Measurements from ENCODE around the gene AMZ1.
"Not testable (repeated sequence)": the region's sequence is repeated elsewhere in the genome, so short reads cannot be mapped to it uniquely, and the experiment has no call there.

The AMZ1 gene

DNA sequence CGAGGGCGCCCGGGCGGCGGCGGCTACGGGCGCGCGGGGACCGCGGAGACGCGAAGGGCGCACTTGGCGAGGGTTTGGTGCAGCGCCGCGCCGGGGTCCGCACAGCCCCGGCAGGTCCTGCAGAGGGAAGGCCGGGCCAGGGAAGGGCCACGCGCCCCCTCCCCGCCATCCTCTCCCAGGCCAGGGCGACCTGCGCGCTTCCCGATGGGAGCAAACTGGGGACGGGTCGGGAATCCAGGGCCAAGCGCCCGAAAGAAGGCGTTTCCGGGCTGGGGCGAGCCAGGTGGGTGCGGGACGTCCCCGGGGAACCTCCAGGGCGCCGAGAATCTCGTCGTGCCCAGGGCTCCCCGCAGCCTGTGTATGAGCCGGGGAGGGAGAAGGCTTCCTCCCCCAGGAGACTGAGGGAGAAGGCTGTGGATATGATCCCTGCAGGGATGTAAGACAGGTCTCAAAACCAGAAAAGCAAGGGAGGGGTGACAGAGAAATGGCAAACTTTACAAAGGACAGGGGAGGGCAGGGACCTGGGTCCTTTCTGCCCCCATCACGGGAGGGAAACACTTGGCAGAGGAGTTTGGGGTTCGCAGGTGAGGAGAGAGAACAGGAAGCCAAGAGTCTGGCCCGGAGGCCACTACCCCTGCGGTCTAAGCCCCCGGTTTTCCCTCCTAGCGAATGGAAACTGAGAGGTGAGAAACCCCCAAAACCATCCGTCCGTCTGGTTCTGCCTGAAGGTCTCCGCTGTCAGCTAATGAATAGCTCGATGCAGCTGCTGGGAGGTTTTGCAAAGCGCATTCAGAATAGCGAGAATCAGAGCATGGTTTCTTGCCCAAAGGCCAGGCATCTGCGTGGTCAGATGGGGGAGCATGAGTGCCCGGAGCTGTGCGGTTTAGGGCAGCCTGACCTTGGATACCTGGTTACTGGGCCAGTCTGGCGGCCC is 674 bp downstream of the AMZ1 start:
- Mint-ChIP-seq H3K27me3 (peaks cover 18% of the 10 kb centered on the region), H3K36me3 (no peaks in the 10 kb centered on the region), H3K4me1 (peaks cover 12% of the 10 kb centered on the region), H3K9me3 (no peaks in the 10 kb centered on the region), H3K27ac (no peak overlapping the region), H3K4me3 (peak overlapping the region; percentile 72)
- ATAC-seq (ENCODE audit: low read depth) (peak; percentile 42), DNase-seq (ENCODE audit: low spot score in 2 of 2) (no peak)

- peak overlapping the region; percentile 72 for H3K4me3 Mint-ChIP-seq
- peaks cover 16% of the 10 kb centered on the region for H3K27me3 Mint-ChIP-seq
- no peaks in the 10 kb centered on the region for H3K9me3 Mint-ChIP-seq
- H3K4me1 Mint-ChIP-seq = peaks cover 12% of the 10 kb centered on the region
- ATAC-seq (ENCODE audit: low read depth) = no peak
- no peak overlapping the region for H3K27ac Mint-ChIP-seq
- H3K36me3 Mint-ChIP-seq = no peaks in the 10 kb centered on the region
- no peak for DNase-seq (ENCODE audit: low spot score in 2 of 2)
Measured at GRCh38 chr7:2689343-2689847, 1.4 kb downstream of the AMZ1 start.

- no peak overlapping the region for H3K27ac Mint-ChIP-seq
- H3K4me1 Mint-ChIP-seq = peaks cover 12% of the 10 kb centered on the region
- H3K36me3 Mint-ChIP-seq = no peaks in the 10 kb centered on the region
- ATAC-seq (ENCODE audit: low read depth) = no peak
- peaks cover 15% of the 10 kb centered on the region for H3K27me3 Mint-ChIP-seq
- H3K9me3 Mint-ChIP-seq = no peaks in the 10 kb centered on the region
- peak overlapping the region; percentile 12 for H3K4me3 Mint-ChIP-seq
- DNase-seq (ENCODE audit: low spot score in 2 of 2) = no peak
Measured at GRCh38 chr7:2689951-2690705, 2.1 kb downstream of the AMZ1 start.

DNA sequence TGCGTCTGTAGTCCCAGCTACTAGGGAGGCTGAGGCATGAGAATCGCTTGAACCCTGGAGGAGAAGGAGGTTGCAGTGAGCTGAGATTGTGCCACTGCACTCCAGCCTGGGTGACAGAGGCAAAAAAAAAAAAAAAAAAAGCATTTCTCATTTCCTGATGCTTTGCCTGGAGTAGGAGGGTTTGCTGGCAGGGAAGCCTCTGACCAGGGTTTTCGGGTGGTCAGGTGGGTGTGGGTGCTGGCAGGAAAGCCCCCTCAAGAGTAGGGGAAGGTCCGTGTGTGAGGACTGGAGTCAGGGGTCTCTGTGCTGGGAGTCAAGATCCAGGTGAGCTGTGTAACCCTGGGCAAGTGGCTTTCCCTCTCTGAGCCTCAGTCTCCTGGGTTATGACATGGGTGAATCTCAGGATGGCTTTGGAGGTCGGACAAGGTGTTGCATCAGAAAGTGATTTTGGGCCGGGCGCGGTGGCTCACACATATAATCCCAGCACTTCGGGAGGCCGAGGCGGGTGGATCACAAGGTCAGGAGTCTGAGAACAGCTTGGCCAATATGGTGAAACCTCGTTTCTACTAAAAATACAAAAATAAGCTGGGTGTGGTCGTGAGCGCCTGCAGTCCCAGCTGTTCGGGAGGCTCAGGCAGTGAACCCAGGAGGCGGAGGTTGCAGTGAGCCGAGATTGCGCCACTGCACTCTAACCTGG is 3.2 kb downstream of the AMZ1 start:
- Mint-ChIP-seq H3K27ac (no peak overlapping the region), H3K4me1 (peaks cover 12% of the 10 kb centered on the region), H3K4me3 (no peak overlapping the region), H3K9me3 (no peaks in the 10 kb centered on the region), H3K27me3 (peaks cover 15% of the 10 kb centered on the region), H3K36me3 (no peaks in the 10 kb centered on the region)
- ATAC-seq (ENCODE audit: low read depth) (no peak), DNase-seq (ENCODE audit: low spot score in 2 of 2) (no peak)

GRCh38 chr7:2691932-2692439 is 4.0 kb downstream of the AMZ1 start:
- H3K27ac Mint-ChIP-seq; H3K9me3 Mint-ChIP-seq; DNase-seq (ENCODE audit: low spot score in 2 of 2); H3K36me3 Mint-ChIP-seq; H3K4me3 Mint-ChIP-seq; ATAC-seq (ENCODE audit: low read depth): not testable (repeated sequence)
- Mint-ChIP-seq H3K4me1 (peaks cover 12% of the 10 kb centered on the region), H3K27me3 (peaks cover 15% of the 10 kb centered on the region)

DNA sequence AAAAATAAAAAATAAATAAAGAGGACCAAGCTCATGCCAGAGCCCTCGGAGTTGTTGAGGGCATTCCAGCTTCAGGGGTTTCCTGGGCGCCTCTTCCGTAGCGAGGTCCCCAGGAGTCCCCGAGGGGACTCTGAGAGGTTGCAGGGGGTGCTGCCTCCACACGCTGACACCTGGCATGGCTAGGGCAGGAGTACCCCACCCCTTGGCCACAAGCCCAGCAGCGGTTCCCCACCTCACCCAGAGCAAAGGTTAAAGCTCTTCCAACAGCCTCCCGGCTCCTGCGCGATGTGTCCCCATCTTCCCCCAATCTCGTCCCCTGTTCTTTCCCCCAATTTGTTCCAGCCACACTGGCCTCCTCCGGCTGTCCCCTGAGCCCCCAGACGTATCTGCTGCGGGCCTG is 4.5 kb downstream of the AMZ1 start:
- Mint-ChIP-seq H3K9me3 (no peaks in the 10 kb centered on the region), H3K4me3 (no peak overlapping the region), H3K27me3 (peaks cover 12% of the 10 kb centered on the region), H3K27ac (no peak overlapping the region), H3K4me1 (peaks cover 9% of the 10 kb centered on the region), H3K36me3 (no peaks in the 10 kb centered on the region)
- DNase-seq (ENCODE audit: low spot score in 2 of 2) (no peak), ATAC-seq (ENCODE audit: low read depth) (no peak)

DNA sequence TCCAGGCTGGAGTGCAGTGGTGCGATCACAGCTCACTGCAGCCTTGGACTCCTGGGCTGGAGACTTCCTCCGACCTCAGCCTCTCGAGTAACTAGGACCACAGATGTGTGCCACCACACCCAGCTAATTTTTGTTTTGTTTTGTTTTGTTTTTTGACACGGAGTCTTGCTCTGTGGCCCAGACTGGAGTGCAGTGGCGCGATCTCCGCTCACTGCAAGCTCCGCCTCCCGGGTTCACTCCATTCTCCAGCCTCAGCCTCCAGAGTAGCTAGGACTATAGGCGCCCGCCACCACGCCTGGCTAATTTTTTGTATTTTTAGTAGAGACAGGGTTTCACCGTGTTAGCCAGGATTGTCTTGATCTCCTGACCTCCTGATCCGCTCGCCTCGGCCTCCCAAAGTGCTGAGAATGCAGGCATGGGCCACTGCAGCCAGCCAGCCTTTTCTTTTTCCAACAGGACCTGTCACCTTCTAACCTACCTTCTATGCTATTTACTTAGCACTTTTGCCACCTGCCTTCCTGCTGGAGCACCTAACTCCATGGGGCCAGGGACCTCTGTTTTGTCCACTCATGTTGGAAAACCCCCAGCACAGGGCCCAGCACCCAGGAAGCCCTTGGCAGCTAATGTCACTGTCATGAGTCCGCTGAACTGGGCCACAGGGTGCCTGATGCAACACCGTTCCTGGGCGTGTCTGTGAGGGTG is 5.6 kb downstream of the AMZ1 start:
- Mint-ChIP-seq H3K4me1 (peaks cover 12% of the 10 kb centered on the region), H3K4me3 (peak overlapping the region; percentile 12), H3K27me3 (peaks cover 11% of the 10 kb centered on the region)
- H3K9me3 Mint-ChIP-seq; DNase-seq (ENCODE audit: low spot score in 2 of 2); H3K27ac Mint-ChIP-seq; H3K36me3 Mint-ChIP-seq: not testable (repeated sequence)
- ATAC-seq (ENCODE audit: low read depth) = peak; percentile 26

DNA sequence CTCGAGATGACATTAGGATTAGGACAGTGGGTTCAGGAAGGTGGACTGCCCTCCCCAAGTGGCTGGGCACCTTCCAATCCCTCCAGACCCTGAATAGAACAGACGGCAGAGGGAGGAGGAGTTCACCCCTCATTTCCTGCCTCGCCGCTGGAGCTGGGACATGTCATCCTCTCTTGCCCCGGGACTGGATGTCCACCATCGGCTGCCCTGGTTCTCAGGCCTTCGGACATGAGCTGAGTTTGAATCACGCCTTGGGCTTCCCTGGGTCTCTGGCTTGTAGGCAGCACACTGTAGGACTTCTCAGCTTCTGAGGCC is 6.1 kb downstream of the AMZ1 start:
- H3K4me1 Mint-ChIP-seq = peaks cover 12% of the 10 kb centered on the region
- H3K36me3 Mint-ChIP-seq; ATAC-seq (ENCODE audit: low read depth); DNase-seq (ENCODE audit: low spot score in 2 of 2); H3K9me3 Mint-ChIP-seq; H3K27me3 Mint-ChIP-seq; H3K4me3 Mint-ChIP-seq; H3K27ac Mint-ChIP-seq: not testable (repeated sequence)

DNA sequence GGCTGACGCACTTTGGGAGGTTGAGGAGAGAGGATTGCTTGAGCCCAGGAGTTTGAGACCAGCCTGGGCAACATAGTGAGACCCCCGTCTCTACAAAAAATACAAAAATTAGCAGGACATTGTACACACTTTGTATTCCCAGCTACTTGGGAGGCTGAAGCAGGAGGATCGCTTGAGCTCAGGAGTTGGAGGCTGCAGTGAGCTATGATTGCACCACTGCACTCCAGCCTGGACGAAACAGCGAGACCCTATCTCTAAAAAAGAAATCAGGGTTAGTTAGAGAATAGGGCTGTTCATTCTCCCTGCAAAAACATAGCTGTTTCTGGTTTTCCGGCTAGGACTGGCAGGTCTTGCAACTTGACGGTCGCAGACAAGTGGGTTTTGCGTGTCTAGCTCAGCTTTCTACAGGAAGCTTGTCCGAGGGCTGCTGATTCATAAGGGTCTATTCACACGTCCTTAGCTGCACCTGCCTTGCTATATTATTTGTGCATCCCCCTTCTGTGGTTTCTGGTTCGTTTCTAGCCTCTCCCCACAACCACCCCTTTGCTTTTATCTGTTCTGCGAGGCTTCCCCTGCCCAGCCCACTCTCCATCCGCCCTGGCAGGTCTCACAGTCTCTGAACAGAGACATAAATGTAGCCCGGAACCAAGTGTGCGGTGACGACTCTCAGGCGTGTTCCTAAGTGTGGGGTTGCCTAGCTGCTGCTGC is 10.7 kb downstream of the AMZ1 start:
- ATAC-seq (ENCODE audit: low read depth) (peak; percentile 78), DNase-seq (ENCODE audit: low spot score in 2 of 2) (no peak)
- Mint-ChIP-seq H3K27me3 (peaks cover 3% of the 10 kb centered on the region), H3K27ac (no peak overlapping the region), H3K36me3 (no peaks in the 10 kb centered on the region), H3K4me1 (peaks cover 16% of the 10 kb centered on the region), H3K4me3 (peak overlapping the region; percentile 54), H3K9me3 (no peaks in the 10 kb centered on the region)

DNA sequence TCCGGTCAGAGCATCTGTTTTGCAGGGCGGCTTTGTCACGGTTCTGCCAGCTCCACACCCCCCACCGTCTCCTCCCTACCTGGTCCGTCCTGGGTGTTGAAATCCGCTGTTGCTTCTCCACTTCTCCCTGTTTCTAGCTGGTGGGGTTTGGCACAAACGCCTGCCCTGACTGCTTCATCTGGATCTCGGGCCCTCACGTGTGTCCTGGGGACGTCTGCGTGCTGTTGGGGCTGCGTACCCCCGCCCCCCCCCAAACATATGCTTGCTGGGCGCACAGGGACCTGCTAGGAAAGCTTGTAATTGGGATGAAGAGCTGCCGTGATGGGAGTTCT is 11.3 kb downstream of the AMZ1 start:
- ATAC-seq (ENCODE audit: low read depth) = no peak
- no peaks in the 10 kb centered on the region for H3K36me3 Mint-ChIP-seq
- no peak overlapping the region for H3K27ac Mint-ChIP-seq
- peaks cover 16% of the 10 kb centered on the region for H3K4me1 Mint-ChIP-seq
- peaks cover 3% of the 10 kb centered on the region for H3K27me3 Mint-ChIP-seq
- H3K9me3 Mint-ChIP-seq = no peaks in the 10 kb centered on the region
- H3K4me3 Mint-ChIP-seq = peak overlapping the region; percentile 54
- DNase-seq (ENCODE audit: low spot score in 2 of 2) = no peak

DNA sequence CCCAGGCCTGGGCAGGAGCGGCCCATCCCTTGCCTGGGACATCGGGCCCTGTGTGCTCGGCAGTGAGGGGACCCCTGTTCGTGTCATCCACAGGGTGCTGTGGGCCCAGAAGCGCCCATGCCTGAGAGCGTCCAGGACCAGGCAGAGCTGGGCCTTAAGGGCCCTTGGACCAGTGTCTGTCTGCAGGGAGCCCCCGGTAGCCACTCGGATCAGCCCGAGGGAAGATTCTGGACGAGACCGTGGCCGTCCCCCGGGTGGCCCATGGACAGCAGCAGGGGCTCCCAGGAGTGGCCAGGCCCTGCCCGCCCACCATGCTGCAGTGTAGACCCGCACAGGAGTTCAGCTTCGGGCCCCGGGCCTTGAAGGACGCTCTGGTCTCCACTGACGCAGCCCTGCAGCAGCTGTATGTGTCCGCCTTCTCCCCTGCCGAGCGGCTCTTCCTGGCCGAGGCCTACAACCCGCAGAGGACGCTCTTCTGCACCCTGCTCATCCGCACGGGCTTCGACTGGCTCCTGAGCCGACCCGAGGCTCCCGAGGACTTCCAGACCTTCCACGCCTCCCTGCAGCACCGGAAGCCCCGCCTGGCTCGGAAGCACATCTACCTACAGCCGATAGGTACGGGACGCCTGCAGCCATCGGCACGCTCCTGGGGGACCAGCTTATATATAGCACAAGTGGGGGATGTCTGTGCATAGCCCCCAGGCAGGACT is 12.3 kb downstream of the AMZ1 start:
- no peak overlapping the region for H3K4me3 Mint-ChIP-seq
- H3K27ac Mint-ChIP-seq = no peak overlapping the region
- H3K36me3 Mint-ChIP-seq = no peaks in the 10 kb centered on the region
- no peaks in the 10 kb centered on the region for H3K9me3 Mint-ChIP-seq
- H3K4me1 Mint-ChIP-seq = peaks cover 16% of the 10 kb centered on the region
- peaks cover 3% of the 10 kb centered on the region for H3K27me3 Mint-ChIP-seq
- ATAC-seq (ENCODE audit: low read depth) (no peak), DNase-seq (ENCODE audit: low spot score in 2 of 2) (no peak)

GRCh38 chr7:2701424-2701823 is 13.4 kb downstream of the AMZ1 start:
- Mint-ChIP-seq H3K9me3 (no peaks in the 10 kb centered on the region), H3K36me3 (no peaks in the 10 kb centered on the region), H3K4me3 (no peak overlapping the region), H3K27ac (no peak overlapping the region), H3K27me3 (peaks cover 3% of the 10 kb centered on the region), H3K4me1 (peaks cover 16% of the 10 kb centered on the region)
- ATAC-seq (ENCODE audit: low read depth) (no peak), DNase-seq (ENCODE audit: low spot score in 2 of 2) (no peak)

Measured in memory B cell (primary cell).